Activated CD8-positive, alpha-beta memory T cell treated with anti-CD3 and anti-CD28 coated beads, Interleukin-2, amount 10 ng/mL, durations not matched to agents 7 days and 5 days (primary cell): ENCODE data around the gene PPARD. TPM values are rescaled to one million over a fixed set of nuclear protein-coding genes. Genes with fewer than 3 reads are reported as not detected.

Experiments
- ATAC-seq: fragments of 150-1000 bp; cut with Tn5 transposase; one replicate; pipeline ENCODE4 v1.10.0; 2021; ENCODE audit warnings: moderate library complexity
- CTCF ChIA-PET: fragments of 350-600 bp; sonication (Branson Sonifier 250); formaldehyde crosslinking; loops from one replicate; lab custom pipeline; 2021; ENCODE audit warnings: antibody characterized with exemption; lab: Charles Lee
- DNase-seq: peaks from one replicate; pipeline ENCODE4 v3.0.0-alpha.2; 2020
- H3K27ac Mint-ChIP-seq: one replicate; pipeline ENCODE4 v1.8.0; 2021; ENCODE audit warnings: mild to moderate bottlenecking, mixed read lengths
- H3K27me3 Mint-ChIP-seq: one replicate; pipeline ENCODE4 v1.8.0; 2021; ENCODE audit warnings: mixed read lengths
- H3K36me3 Mint-ChIP-seq: one replicate; pipeline ENCODE4 v1.8.0; 2021; ENCODE audit warnings: mild to moderate bottlenecking, mixed read lengths
- H3K4me1 Mint-ChIP-seq: one replicate; pipeline ENCODE4 v1.8.0; 2021; ENCODE audit warnings: mixed read lengths
- H3K4me3 Mint-ChIP-seq: one replicate; pipeline ENCODE4 v1.8.0; 2021; ENCODE audit warnings: mild to moderate bottlenecking, moderate library complexity, mixed read lengths
- H3K9me3 Mint-ChIP-seq: one replicate; pipeline ENCODE4 v1.8.0; 2022; ENCODE audit warnings: low read depth, mixed read lengths
- total RNA-seq, 2 experiments: library from RNA; stranded (reverse); gene quantifications; one replicate each; pipeline ENCODE4 v1.2.3, GENCODE V29; 2021

The PPARD gene
- total RNA-seq, 2 experiments from 2014 or later, result 16.4 to 18.8 TPM

GRCh38 chr6:35397806-35398418 lies 55.6 kb downstream of the PPARD start:
- Mint-ChIP-seq H3K4me1 (peaks cover 63% of the 10 kb centered on the region), H3K36me3 (peaks cover 3% of the 10 kb centered on the region), H3K27me3 (no peaks in the 10 kb centered on the region), H3K27ac (no peak overlapping the region), H3K4me3 (no peak overlapping the region), H3K9me3 (no peaks in the 10 kb centered on the region)
- ATAC-seq, result no peak
- no peak for DNase-seq
- CTCF ChIA-PET, result interaction anchor here (0.9 kb wide), 1 partner anchor 53 kb away, joined by 3 read pairs; no protein-coding TSS in a partner anchor

GRCh38 chr6:35398526-35398925 lies 56.2 kb downstream of the PPARD start:
- no peaks in the 10 kb centered on the region for H3K27me3 Mint-ChIP-seq
- ATAC-seq (no peak), DNase-seq (no peak)
- peaks cover 57% of the 10 kb centered on the region for H3K4me1 Mint-ChIP-seq
- no peaks in the 10 kb centered on the region for H3K9me3 Mint-ChIP-seq
- H3K4me3 Mint-ChIP-seq, result no peak overlapping the region
- CTCF ChIA-PET, result interaction anchor here (1.0 kb wide), 1 partner anchor 19 kb away, joined by 3 read pairs; no protein-coding TSS in a partner anchor
- no peak overlapping the region for H3K27ac Mint-ChIP-seq
- H3K36me3 Mint-ChIP-seq, result peaks cover 3% of the 10 kb centered on the region

- DNase-seq (no peak), ATAC-seq (no peak)
- Mint-ChIP-seq H3K9me3 (no peaks in the 10 kb centered on the region), H3K27me3 (no peaks in the 10 kb centered on the region), H3K36me3 (peaks cover 3% of the 10 kb centered on the region), H3K4me1 (peaks cover 41% of the 10 kb centered on the region), H3K27ac (no peak overlapping the region), H3K4me3 (no peak overlapping the region)
- CTCF ChIA-PET, result interaction anchor here (1.3 to 1.9 kb wide), 5 partner anchors 7 to 58 kb away, joined by 3 to 6 read pairs (median 5); partner anchors contain the start of gene PPARD
Measured at GRCh38 chr6:35400111-35400510, 57.8 kb downstream of the PPARD start.

GRCh38 chr6:35400901-35401311 lies 58.5 kb downstream of the PPARD start:
- H3K4me1 Mint-ChIP-seq, result peaks cover 37% of the 10 kb centered on the region

GRCh38 chr6:35401514-35401913 lies 59.2 kb downstream of the PPARD start:
- Mint-ChIP-seq H3K36me3 (peaks cover 3% of the 10 kb centered on the region), H3K27ac (peak overlapping the region; percentile 40), H3K27me3 (no peaks in the 10 kb centered on the region), H3K4me3 (no peak overlapping the region), H3K4me1 (peaks cover 37% of the 10 kb centered on the region), H3K9me3 (no peaks in the 10 kb centered on the region)
- DNase-seq, result no peak
- CTCF ChIA-PET, result interaction anchor here (0.7 to 1.9 kb wide), 12 partner anchors 9 to 108 kb away, joined by 3 to 8 read pairs (median 4); partner anchors contain the start of genes DEF6 and PPARD
- no peak for ATAC-seq

More at GRCh38 chr6:35400901-35401311, 58.5 kb downstream of the PPARD start:
- H3K4me3 Mint-ChIP-seq, result no peak overlapping the region
- peak overlapping the region; percentile 64 for H3K27ac Mint-ChIP-seq
- no peaks in the 10 kb centered on the region for H3K9me3 Mint-ChIP-seq
- CTCF ChIA-PET, result interaction anchor here (1.3 to 1.9 kb wide), 5 partner anchors 8 to 59 kb away, joined by 3 to 6 read pairs (median 5); partner anchors contain the start of gene PPARD
- ATAC-seq (no peak), DNase-seq (no peak)
- H3K27me3 Mint-ChIP-seq, result no peaks in the 10 kb centered on the region
- peaks cover 3% of the 10 kb centered on the region for H3K36me3 Mint-ChIP-seq

GRCh38 chr6:35402136-35402855 lies 59.9 kb downstream of the PPARD start:
- DNase-seq (peak; percentile 68), ATAC-seq (peak; percentile 51)
- no peaks in the 10 kb centered on the region for H3K27me3 Mint-ChIP-seq
- CTCF ChIA-PET, result interaction anchor here (0.6 to 1.6 kb wide), 10 partner anchors 9 to 109 kb away, joined by 3 to 8 read pairs (median 4); partner anchors contain the start of gene DEF6
- H3K36me3 Mint-ChIP-seq, result peaks cover 3% of the 10 kb centered on the region
- peak overlapping the region; percentile 77 for H3K27ac Mint-ChIP-seq
- H3K4me3 Mint-ChIP-seq, result peak overlapping the region; percentile 32
- peaks cover 32% of the 10 kb centered on the region for H3K4me1 Mint-ChIP-seq
- no peaks in the 10 kb centered on the region for H3K9me3 Mint-ChIP-seq

- H3K4me3 Mint-ChIP-seq, result no peak overlapping the region
- CTCF ChIA-PET, result interaction anchor here (1.1 to 1.6 kb wide), 3 partner anchors 17 to 60 kb away, joined by 3 to 7 read pairs (median 4); no protein-coding TSS in a partner anchor
- peaks cover 28% of the 10 kb centered on the region for H3K4me1 Mint-ChIP-seq
- H3K27me3 Mint-ChIP-seq, result no peaks in the 10 kb centered on the region
- DNase-seq (no peak), ATAC-seq (no peak)
- peaks cover 3% of the 10 kb centered on the region for H3K36me3 Mint-ChIP-seq
- no peaks in the 10 kb centered on the region for H3K9me3 Mint-ChIP-seq
- H3K27ac Mint-ChIP-seq, result no peak overlapping the region
Measured at GRCh38 chr6:35402856-35403191, 60.5 kb downstream of the PPARD start.

GRCh38 chr6:35403544-35404442 lies 61.4 kb downstream of the PPARD start:
- no peaks in the 10 kb centered on the region for H3K9me3 Mint-ChIP-seq
- CTCF ChIA-PET, result interaction anchor here (1.1 kb wide), 1 partner anchor 11 kb away, joined by 3 read pairs; no protein-coding TSS in a partner anchor
- H3K4me3 Mint-ChIP-seq, result no peak overlapping the region
- ATAC-seq (no peak), DNase-seq (no peak)
- H3K27me3 Mint-ChIP-seq, result no peaks in the 10 kb centered on the region
- H3K27ac Mint-ChIP-seq, result no peak overlapping the region
- H3K36me3 Mint-ChIP-seq, result no peaks in the 10 kb centered on the region
- peaks cover 28% of the 10 kb centered on the region for H3K4me1 Mint-ChIP-seq

- DNase-seq, result no peak
- Mint-ChIP-seq H3K27me3 (no peaks in the 10 kb centered on the region), H3K27ac (no peak overlapping the region), H3K9me3 (no peaks in the 10 kb centered on the region), H3K4me3 (no peak overlapping the region), H3K4me1 (peaks cover 30% of the 10 kb centered on the region), H3K36me3 (no peaks in the 10 kb centered on the region)
- no peak for ATAC-seq
- CTCF ChIA-PET, result no interaction called here
Measured at GRCh38 chr6:35406711-35407485, 64.5 kb downstream of the PPARD start.

GRCh38 chr6:35409245-35409644 lies 66.9 kb downstream of the PPARD start:
- H3K36me3 Mint-ChIP-seq, result peaks cover 9% of the 10 kb centered on the region
- DNase-seq, result no peak
- CTCF ChIA-PET, result interaction anchor here (1.3 to 2.7 kb wide), 2 partner anchors 10 to 38 kb away, joined by 3 to 6 read pairs; no protein-coding TSS in a partner anchor
- no peaks in the 10 kb centered on the region for H3K27me3 Mint-ChIP-seq
- peaks cover 25% of the 10 kb centered on the region for H3K4me1 Mint-ChIP-seq
- H3K9me3 Mint-ChIP-seq, result no peaks in the 10 kb centered on the region
- H3K4me3 Mint-ChIP-seq, result no peak overlapping the region
- H3K27ac Mint-ChIP-seq, result no peak overlapping the region
- ATAC-seq, result no peak

- DNase-seq, result no peak
- peaks cover 34% of the 10 kb centered on the region for H3K4me1 Mint-ChIP-seq
- H3K27ac Mint-ChIP-seq, result peak overlapping the region; percentile 85
- no peaks in the 10 kb centered on the region for H3K9me3 Mint-ChIP-seq
- no peak overlapping the region for H3K4me3 Mint-ChIP-seq
- CTCF ChIA-PET, result interaction anchor here (2.7 kb wide), 1 partner anchor 9 kb away, joined by 6 read pairs; no protein-coding TSS in a partner anchor
- ATAC-seq, result no peak
- no peaks in the 10 kb centered on the region for H3K27me3 Mint-ChIP-seq
- H3K36me3 Mint-ChIP-seq, result peaks cover 9% of the 10 kb centered on the region
Measured at GRCh38 chr6:35410131-35410530, 67.8 kb downstream of the PPARD start.

GRCh38 chr6:35411066-35411465 lies 68.7 kb downstream of the PPARD start:
- H3K4me1 Mint-ChIP-seq, result peaks cover 40% of the 10 kb centered on the region
- H3K4me3 Mint-ChIP-seq, result peak overlapping the region; percentile 41
- no peaks in the 10 kb centered on the region for H3K27me3 Mint-ChIP-seq
- ATAC-seq (peak; percentile 81), DNase-seq (peak; percentile 74)
- no peaks in the 10 kb centered on the region for H3K9me3 Mint-ChIP-seq
- H3K36me3 Mint-ChIP-seq, result peaks cover 10% of the 10 kb centered on the region
- CTCF ChIA-PET, result interaction anchor here (0.7 to 1.8 kb wide), 4 partner anchors 9 to 38 kb away, joined by 3 to 8 read pairs (median 5); no protein-coding TSS in a partner anchor
- H3K27ac Mint-ChIP-seq, result peak overlapping the region; percentile 85
